Measurements from ENCODE around the gene TMPRSS9. TPM values are rescaled to one million over a fixed set of nuclear protein-coding genes. Genes with fewer than 3 reads are reported as not detected.

TMPRSS9 gene
- total RNA-seq, 1 experiment from 2014 or later, result 0.57 TPM

DNA sequence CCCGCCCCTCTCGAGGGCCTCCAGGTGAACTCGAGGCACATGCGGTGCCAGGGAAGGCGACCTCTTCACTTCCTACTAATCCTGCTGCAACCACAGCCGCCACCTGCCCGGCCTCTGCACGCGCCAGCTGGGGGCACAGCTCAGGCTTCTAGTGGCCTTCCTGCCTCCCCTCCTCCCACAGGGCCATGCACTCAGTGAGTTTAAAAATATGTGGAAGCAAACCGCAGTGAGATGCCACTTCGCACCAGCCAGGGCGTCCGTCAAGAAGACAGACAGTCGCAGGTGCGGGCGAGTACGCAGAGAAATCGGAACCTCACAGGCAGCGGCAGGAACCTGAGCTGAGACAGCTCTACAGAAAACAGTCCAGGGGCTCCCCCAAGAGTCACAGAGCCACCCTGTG is 86.3 kb downstream of the TMPRSS9 start (continued):
- TF ChIP-seq, protein P1, sequence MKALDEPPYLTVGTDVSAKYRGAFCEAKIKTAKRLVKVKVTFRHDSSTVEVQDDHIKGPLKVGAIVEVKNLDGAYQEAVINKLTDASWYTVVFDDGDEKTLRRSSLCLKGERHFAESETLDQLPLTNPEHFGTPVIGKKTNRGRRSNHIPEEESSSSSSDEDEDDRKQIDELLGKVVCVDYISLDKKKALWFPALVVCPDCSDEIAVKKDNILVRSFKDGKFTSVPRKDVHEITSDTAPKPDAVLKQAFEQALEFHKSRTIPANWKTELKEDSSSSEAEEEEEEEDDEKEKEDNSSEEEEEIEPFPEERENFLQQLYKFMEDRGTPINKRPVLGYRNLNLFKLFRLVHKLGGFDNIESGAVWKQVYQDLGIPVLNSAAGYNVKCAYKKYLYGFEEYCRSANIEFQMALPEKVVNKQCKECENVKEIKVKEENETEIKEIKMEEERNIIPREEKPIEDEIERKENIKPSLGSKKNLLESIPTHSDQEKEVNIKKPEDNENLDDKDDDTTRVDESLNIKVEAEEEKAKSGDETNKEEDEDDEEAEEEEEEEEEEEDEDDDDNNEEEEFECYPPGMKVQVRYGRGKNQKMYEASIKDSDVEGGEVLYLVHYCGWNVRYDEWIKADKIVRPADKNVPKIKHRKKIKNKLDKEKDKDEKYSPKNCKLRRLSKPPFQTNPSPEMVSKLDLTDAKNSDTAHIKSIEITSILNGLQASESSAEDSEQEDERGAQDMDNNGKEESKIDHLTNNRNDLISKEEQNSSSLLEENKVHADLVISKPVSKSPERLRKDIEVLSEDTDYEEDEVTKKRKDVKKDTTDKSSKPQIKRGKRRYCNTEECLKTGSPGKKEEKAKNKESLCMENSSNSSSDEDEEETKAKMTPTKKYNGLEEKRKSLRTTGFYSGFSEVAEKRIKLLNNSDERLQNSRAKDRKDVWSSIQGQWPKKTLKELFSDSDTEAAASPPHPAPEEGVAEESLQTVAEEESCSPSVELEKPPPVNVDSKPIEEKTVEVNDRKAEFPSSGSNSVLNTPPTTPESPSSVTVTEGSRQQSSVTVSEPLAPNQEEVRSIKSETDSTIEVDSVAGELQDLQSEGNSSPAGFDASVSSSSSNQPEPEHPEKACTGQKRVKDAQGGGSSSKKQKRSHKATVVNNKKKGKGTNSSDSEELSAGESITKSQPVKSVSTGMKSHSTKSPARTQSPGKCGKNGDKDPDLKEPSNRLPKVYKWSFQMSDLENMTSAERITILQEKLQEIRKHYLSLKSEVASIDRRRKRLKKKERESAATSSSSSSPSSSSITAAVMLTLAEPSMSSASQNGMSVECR (CRISPR knock-in tag; IDR thresholded peaks at IDR 0.05; ENCODE audit: borderline replicate concordance), result no peak
- no peak for TF ChIP-seq ZBTB43 (CRISPR knock-in tag; IDR thresholded peaks at IDR 0.05)
- no peak for TF ChIP-seq TEAD1 (CRISPR knock-in tag; IDR thresholded peaks at IDR 0.05)
- no peak for TF ChIP-seq NFATC4 (CRISPR knock-in tag; IDR thresholded peaks at IDR 0.05)
- TF ChIP-seq ATF3 (CRISPR knock-in tag; conservative IDR thresholded peaks at IDR 0.05), result no peak
- no peak for TF ChIP-seq MXD4 (CRISPR knock-in tag; IDR thresholded peaks at IDR 0.05; ENCODE audit: borderline replicate concordance)
- TF ChIP-seq, protein P2, sequence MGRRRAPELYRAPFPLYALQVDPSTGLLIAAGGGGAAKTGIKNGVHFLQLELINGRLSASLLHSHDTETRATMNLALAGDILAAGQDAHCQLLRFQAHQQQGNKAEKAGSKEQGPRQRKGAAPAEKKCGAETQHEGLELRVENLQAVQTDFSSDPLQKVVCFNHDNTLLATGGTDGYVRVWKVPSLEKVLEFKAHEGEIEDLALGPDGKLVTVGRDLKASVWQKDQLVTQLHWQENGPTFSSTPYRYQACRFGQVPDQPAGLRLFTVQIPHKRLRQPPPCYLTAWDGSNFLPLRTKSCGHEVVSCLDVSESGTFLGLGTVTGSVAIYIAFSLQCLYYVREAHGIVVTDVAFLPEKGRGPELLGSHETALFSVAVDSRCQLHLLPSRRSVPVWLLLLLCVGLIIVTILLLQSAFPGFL (CRISPR knock-in tag; IDR thresholded peaks at IDR 0.05; ENCODE audit: borderline replicate concordance), result no peak
- TF ChIP-seq GABPB1 (CRISPR knock-in tag; IDR thresholded peaks at IDR 0.05), result no peak
- TF ChIP-seq JAZF1 (CRISPR knock-in tag; IDR thresholded peaks at IDR 0.05), result no peak
- TF ChIP-seq ZNF121 (CRISPR knock-in tag; IDR thresholded peaks at IDR 0.05), result no peak

DNA sequence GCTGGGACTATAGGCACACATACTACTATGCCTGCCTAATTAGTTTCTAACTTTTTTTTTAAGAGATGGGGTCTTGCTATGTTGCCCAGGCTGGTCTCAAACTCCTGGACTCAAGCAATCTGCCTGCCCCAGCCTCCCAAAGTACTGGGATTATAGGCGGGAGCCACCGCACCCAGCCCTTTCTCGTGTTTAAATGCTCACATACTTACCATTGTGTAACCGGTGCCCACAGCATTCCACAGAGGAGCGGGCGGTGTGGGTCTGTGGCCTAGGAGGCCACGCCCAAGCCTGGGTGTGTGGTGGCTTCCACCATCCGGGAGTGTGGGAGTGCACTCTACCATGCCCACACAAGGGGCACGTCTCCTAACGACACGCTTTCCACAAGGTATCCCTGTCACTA is 89.0 kb downstream of the TMPRSS9 start:
- no peak for ATAC-seq
- peaks cover 9% of the 10 kb centered on the region for H3K4me1 Mint-ChIP-seq
- POLR2A ChIA-PET, result no interaction called here
- DNase-seq (ENCODE audit: low spot score), result no peak
- TF ChIP-seq ZNF121 (CRISPR knock-in tag; IDR thresholded peaks at IDR 0.05) (peak; percentile 77), STAT6 (CRISPR knock-in tag; conservative IDR thresholded peaks at IDR 0.05; ENCODE audit: low read depth) (no peak), USF1 (CRISPR knock-in tag; IDR thresholded peaks at IDR 0.05) (no peak)
- CTCF ChIA-PET, result no interaction called here
- H3K27ac Mint-ChIP-seq, result no peak overlapping the region; the same call in 1 of the 2 replicates
- H3K27me3 Mint-ChIP-seq (ENCODE audit: low read depth), result no peaks in the 10 kb centered on the region
- no peaks in the 10 kb centered on the region for H3K9me3 Mint-ChIP-seq
- no peak overlapping the region for H3K4me3 Mint-ChIP-seq
- H3K36me3 Mint-ChIP-seq, result peaks cover 3% of the 10 kb centered on the region

DNA sequence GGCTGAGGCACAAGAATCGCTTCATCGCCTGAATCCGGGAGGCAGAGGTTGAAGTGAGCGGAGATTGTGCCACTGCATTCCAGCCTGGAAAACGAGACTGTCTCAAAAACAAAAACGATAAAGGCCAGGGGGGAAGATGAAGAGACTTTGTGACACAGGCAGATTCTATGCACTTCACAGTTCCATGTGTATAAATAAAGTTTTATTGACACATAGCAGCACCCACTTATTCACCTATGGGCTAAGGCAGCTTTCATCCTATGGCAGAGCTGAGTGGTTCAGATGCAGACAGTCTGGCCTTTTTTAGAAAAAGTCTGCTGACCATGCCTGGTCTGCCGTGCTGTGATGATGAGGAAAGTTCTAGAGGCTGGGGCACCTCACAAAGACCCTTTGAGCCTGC is 91.1 kb downstream of the TMPRSS9 start:
- CTCF ChIA-PET, result no interaction called here
- DNase-seq (ENCODE audit: low spot score) (no peak), ATAC-seq (no peak)
- Mint-ChIP-seq H3K4me3 (no peak overlapping the region), H3K4me1 (peaks cover 22% of the 10 kb centered on the region), H3K27me3 (ENCODE audit: low read depth) (no peaks in the 10 kb centered on the region), H3K9me3 (no peaks in the 10 kb centered on the region), H3K36me3 (no peaks in the 10 kb centered on the region), H3K27ac (no peak overlapping the region)
- POLR2A ChIA-PET, result no interaction called here
- TF ChIP-seq ATF6 (CRISPR knock-in tag; IDR thresholded peaks at IDR 0.05), result no peak
- TF ChIP-seq, protein P2 (CRISPR knock-in tag; IDR thresholded peaks at IDR 0.05; ENCODE audit: borderline replicate concordance), result no peak
- no peak for TF ChIP-seq NFYB (CRISPR knock-in tag; conservative IDR thresholded peaks at IDR 0.05; ENCODE audit: low read depth)
- TF ChIP-seq AFF4 (CRISPR knock-in tag; IDR thresholded peaks at IDR 0.05; ENCODE audit: borderline replicate concordance), result no peak

All from WTC11 (cell line).